VCaP (cell line): ENCODE data around the gene DUS2.

Experiments used
- H3K27ac ChIP-seq: fragments of 450-650 bp; 2 replicates; pipeline ENCODE4 v1.5.1; 2017
- CTCF ChIP-seq: fragments of 450-650 bp; conservative IDR thresholded peaks from 2 replicates; pipeline ENCODE4 v1.5.1; 2017; ENCODE audit warnings: mild to moderate bottlenecking, moderate library complexity

DUS2 gene

GRCh38 chr16:68061396-68061795 lies 38.3 kb downstream of the DUS2 start:
- no peak for TF ChIP-seq CTCF
- no peak overlapping the region for H3K27ac ChIP-seq

GRCh38 chr16:68062910-68063393 lies 39.9 kb downstream of the DUS2 start:
- no peak for TF ChIP-seq CTCF
- H3K27ac ChIP-seq, result no peak overlapping the region

- H3K27ac ChIP-seq, result no peak overlapping the region
- peak; percentile 81 for TF ChIP-seq CTCF
Observed at GRCh38 chr16:68064791-68065365, 41.8 kb downstream of the DUS2 start.

- no peak for TF ChIP-seq CTCF
- H3K27ac ChIP-seq, result no peak overlapping the region
Observed at GRCh38 chr16:68065716-68066305, 42.7 kb downstream of the DUS2 start.

- TF ChIP-seq CTCF, result no peak
- no peak overlapping the region for H3K27ac ChIP-seq
Observed at GRCh38 chr16:68066763-68067162, 43.7 kb downstream of the DUS2 start.

GRCh38 chr16:68068926-68069325 lies 45.8 kb downstream of the DUS2 start:
- no peak for TF ChIP-seq CTCF
- H3K27ac ChIP-seq, result no peak overlapping the region

- H3K27ac ChIP-seq, result no peak overlapping the region
- no peak for TF ChIP-seq CTCF
Observed at GRCh38 chr16:68069511-68070248, 46.6 kb downstream of the DUS2 start.
